Femur (tissue), 1 donor: ENCODE results near the gene SLC25A34.

Experiments
- DNase-seq: peaks from one replicate; pipeline ENCODE4 v3.0.0-alpha.2; 2017

The SLC25A34 gene

DNA sequence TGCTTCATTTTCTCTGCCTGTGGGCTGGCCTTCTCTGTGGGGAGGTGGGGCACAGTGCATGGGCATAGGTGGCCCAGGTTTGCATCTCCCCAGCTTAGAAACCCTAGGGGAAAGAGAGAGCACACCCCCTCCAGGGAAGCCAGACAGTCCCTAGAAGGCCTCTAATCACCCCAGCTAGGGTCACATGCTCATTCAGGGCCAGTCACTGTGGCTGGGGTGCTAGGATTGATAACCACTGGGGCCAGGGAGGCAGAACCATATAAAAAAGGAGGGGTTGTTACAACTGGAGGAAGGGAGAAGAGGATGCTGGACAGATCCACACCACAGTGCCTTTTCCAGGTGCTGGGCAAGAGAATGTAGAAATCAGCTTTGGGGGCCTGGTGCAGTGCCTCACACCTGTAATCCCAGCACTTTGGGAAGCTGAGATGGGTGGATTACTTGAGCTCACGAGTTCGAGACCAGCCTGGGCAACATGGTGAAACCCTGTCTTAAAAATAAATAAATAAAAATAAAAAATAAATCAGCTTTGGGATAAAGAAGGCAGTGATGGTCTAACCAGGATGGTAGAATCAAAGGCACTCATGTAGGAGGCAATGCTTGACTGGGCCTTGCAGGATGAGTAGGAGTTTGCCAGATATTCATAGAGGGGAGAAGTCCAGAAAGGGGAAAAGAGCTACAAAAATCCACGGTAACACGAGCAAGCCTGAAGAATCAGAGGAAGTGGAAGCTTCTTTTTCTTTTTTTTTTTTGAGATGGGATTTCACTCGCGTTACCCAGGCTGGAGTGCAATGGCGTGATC is 42.0 kb downstream of the SLC25A34 start:
- no peak for DNase-seq

- DNase-seq: no peak
Measured at GRCh38 chr1:15785683-15786082, 49.6 kb downstream of the SLC25A34 start.

GRCh38 chr1:15786581-15786980 is 50.5 kb downstream of the SLC25A34 start:
- DNase-seq: peak; percentile 49

GRCh38 chr1:15788624-15789301 is 52.7 kb downstream of the SLC25A34 start:
- no peak for DNase-seq
